NCI-H526 treated with DMSO at 0.1 percent for 48 hours (cell line): ENCODE data around the gene CTNNA2.

Source experiments
- DNase-seq: peaks from one replicate; lab custom pipeline; 2025; lab: John Stamatoyannopoulos, UW

CTNNA2 gene

DNA sequence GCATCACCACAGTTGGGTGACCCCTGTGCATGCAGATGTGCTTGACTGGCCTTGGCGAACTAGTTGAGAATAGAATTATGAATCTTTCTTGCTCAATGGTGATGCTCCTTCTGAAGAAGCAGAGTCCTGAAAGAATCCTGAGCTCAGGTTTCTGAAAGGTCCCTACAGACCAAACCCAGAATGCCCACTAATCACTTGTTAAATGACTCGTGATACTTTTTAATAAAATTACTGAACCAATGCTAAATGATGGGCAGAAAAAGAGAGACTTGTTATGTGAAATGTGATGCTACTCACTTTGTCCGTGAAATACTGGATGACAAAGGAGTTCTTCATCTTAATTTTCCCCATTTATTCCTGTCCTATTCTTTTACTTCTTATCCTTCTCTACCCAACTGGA lies 1055.2 kb downstream of the CTNNA2 start:
- no peak for DNase-seq

DNA sequence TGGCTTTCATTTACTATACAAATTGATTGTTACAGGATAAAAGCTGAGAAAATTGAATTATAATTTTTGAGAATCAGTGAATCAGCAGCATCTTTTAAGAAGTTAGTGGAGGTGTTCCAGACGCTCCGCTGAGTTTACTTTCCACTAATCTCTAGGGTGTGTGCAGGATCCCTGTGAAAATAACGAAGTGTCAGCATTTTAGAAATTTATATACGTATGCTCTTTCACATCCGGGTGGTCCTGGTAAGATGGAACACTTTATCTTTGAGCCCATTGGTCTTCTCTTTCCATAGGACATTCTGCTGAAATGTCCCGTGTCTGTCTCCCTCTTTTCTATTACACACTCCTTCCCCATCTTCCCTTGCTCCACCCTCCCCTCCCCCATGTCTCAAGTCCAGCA lies 1060.3 kb downstream of the CTNNA2 start:
- no peak for DNase-seq

DNA sequence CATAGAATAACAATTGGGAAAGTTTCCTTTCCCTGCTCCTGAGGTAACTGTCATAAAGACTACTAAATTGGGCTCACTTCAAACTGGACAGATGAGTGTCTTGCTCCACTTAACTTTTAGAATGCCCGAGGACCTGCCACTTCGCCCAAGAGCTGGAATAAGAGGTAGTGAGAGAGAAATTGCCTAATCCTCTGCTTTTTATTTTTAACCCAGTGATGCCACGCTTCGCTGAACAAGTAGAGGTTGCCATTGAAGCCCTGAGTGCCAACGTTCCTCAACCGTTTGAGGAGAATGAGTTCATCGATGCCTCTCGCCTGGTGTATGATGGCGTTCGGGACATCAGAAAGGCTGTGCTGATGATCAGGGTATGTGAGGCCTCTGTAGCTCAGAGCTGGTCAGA lies 1061.1 kb downstream of the CTNNA2 start:
- DNase-seq: no peak

DNA sequence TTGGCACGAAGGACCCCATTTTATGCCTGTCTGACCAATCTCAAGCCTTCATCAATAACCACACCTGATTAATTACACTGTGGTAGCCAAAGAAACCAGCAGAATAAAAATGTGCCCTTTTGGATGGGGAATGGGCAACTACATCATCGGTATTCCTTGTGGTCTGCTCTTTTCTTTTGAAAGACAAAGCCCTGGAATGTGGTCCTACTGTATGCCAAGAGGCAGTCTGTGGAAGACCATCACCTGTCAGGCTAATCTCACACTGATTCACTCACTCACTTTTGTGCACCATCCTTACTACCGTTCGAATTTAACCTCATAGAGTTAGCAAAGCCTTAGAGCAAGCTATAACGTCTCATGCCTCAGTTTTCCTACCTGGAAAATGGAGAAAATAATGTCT lies 1066.9 kb downstream of the CTNNA2 start:
- no peak for DNase-seq

DNA sequence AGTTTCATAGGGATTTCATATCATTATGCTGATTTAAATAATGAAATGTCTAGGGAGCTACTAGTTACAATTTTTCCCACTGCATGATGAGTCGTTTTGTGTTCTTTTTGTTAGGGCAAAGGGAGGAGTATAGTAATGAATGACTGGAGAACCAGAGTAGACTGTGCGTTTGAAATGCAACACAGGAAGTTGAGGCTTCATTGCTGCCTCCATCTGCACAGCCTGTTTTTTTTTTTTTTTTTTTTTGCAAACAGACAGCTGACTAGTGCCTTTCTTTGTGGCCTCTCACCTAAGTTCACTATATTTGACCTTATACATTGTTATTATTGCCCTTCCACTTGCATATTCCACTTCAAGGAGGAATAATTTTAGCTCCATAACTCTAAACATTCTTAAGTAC lies 1078.4 kb downstream of the CTNNA2 start:
- DNase-seq: no peak

DNA sequence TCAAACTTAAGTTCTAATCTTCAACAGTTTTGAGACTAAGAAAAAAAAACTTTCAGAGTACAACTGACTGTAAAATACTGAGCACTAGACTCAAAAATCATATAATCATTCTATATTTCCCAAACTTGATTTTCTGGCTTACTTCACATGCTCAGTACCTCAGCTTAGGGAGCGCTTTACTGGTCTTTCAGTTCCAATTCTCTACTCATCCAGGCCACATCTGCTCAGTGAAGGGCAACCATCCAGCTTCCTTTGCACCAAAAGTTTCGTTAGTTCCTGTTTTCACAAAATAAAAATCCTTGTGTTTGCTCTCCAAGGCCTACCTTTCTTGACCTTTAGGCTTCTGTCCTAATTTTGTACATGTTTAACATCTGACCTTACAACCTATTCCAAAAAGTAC lies 1079.3 kb downstream of the CTNNA2 start:
- DNase-seq: no peak

DNA sequence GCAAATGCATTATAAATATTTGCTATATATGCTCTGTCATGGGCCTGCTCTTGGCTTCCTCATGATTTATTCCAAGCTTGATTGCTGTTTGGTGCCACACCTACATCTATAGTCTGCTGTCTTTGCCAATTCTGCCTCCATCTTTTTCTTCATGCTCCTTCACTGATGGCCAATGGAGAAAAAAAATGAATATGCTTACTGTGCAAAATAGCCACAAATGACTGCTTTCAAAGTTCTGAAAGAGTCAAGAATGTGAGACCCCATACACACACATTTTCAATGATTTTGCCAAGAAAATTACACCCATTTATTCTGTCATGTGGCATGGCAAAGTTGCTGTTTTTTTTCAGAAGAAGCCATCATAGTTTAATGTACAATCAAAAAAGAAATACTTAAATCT lies 1097.3 kb downstream of the CTNNA2 start:
- DNase-seq: no peak

DNA sequence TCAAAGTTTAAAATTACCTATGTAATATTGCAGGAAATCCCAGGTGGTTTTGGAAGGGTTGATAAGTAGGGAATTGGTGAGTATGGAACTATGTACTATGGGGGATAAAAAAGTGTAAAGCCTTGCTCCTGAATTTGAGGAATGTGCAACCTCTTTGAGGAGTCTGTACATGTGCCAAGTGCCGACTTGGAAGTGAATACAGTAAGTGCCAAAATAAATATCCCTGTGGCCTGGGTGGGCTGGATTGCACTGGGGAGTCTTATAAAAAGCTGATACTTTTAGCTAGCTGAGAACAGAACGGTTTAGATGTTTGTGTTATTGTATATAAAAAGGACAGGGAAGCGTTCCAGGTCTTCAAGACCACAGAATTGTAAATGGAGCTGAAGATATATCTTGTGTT lies 1108.8 kb downstream of the CTNNA2 start:
- no peak for DNase-seq

DNA sequence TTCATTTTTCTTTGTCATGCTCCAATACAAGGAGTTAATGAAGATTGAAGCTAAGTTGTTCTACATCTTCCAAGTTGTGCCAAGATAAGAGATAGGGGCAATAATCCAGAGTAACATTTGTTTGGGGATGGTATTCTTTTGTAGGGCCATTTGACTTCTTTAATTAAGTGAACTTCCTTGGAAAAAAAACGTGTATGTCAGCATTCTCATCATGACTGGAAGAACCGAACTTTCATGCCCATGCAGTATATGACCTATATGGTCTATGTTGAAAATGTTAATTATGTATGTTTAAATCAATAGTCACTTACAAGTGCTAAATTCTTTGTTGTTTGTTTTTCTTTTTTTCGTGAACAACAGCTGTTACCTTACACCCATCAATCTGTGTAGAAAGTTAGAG lies 1111.2 kb downstream of the CTNNA2 start:
- no peak for DNase-seq

DNA sequence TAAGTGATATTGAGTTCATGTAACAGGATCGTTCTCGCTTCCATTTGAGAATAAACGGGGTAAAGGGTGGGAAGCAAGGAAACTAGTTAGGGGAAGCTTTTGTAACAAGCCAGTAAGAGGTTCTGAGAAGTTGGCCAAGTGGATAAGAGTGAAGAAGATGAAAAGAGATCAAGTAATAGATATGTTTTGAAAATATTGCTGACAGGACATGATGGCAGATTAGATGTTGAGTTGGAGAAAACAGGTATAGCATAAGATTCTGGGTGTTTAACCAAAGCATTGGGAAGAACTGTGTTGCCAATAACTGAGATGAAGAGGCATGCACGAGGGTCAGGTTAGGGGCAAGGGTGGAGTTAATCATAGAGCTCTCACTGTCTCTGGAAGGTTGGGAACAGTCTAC lies 1121.7 kb downstream of the CTNNA2 start:
- no peak for DNase-seq

DNA sequence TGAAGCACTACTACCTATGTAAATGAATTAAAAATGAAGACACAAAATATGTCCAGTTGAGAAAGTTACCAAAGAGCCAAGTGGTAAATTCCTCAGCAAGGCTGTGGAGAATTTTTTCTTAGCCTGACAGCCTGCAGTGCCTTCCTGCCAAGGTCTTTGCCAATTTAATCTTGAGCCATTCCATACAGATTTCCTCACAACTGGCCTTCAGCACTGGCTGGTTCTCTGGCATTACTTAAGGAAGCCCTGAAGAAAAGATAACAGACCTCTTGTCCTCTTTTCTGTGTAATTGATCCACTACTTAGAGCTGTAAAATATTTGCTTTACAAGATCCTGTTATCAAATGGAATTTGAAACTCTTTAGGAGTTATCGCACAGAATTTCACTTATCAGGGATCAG lies 1125.9 kb downstream of the CTNNA2 start:
- no peak for DNase-seq

DNA sequence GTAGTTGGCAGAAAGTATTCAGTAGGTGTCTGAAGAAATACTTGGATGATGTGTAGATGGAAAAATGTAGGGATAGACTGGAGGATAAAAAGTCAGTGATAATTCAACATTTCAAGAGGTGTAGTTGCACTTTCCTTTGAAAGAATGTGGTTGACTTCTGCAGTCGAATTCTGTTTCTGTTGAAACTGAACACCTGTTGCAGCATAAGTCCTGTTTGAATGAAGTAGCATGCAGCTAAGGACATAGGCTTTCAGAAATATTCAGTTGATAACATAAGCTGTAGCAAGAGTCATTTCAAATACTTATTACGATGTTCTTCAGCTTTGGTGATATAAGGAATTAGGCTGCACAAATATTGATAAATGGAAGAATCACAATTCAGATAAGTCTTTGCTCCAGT lies 1129.6 kb downstream of the CTNNA2 start:
- no peak for DNase-seq

DNA sequence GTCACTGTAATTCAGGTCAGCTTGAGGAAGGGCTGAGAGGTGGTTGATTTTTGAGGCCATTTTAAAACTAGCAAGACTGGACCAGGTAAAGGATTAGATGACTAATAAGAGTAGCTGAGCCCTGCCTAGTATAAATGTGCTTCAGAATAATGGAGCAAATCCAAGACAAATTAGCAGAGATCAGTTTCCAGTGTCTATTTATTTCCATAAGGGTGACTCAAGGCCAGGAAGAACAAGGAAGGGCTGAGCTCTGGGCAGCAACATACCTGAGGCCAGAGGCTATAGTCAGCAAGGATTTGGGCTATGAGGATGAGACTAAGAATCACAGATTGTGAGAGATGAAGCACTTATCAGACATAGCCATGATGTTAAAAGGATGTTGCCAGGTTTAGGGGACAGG lies 1130.7 kb downstream of the CTNNA2 start:
- DNase-seq: no peak

DNA sequence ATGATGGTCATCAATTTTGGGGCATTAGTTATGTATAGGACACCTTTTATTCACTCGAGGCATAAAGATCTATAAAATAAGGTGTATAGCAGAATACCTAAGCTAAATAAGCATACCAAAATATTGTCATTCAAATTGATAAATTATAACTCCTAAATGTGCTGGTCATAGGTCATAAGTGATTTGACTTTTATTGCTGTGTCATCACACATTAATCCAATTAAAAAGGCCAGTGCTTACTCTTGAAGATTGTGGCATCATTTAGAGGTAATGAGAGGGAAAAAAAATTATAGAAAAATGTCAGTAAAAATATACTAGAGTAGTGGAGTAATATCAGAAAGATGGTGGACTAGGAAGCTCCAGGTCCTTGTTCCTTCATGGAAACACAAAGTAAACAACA lies 1138.6 kb downstream of the CTNNA2 start:
- DNase-seq: no peak

DNA sequence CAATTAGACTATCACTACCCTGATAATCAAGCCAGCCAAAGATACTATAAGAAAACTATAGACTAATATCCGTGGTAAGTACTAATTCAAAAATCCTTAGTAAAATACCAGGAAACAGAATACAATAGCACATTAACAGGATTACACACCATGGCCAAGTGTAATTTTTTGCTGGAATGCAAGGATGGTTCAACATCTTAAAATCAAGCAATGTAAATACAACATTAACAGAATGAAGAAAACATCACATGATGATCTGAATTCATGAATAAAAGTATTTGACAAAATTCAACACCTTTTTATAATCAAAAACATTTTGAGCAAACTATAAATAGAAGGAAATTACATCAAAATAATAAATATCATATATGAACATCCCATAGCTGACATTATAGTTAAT lies 1142.4 kb downstream of the CTNNA2 start:
- DNase-seq: no peak

DNA sequence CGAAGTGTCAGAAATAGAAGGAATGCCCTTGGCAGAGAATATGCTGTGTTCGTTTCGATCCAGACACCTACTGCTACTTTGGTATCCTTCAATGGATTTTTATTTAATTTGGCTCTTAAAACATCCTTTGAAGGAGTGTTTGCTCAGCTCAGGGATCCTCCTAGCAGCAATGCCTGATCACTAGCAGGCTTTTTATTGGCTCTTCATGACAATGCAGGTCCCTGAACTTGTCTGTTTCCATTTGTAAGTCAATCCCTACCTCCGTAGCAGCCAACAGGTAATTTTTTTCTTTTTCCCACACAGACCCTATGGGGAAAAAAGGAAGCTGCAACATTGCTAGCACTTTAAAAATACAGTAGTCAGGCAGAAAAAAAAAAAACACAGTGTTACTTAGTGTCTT lies 1157.9 kb downstream of the CTNNA2 start:
- no peak for DNase-seq

DNA sequence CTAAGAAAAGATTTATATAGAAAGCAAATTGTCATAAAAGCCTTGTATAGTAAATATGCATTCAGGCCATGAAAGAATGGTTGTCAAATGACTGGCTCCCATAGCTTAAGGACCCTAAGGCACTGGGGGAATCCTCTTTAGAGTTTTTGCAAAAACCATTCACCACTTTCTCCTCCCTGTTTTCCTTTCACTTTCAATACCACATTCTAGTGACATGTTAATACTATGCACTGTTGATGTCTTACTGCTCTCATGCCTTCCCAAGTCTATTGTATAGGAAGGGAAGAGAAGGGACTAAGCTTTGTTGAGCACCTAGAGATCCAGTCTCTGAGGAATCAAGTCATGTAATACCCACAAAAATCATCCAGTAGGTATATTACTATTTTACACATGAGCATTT lies 1174.7 kb downstream of the CTNNA2 start:
- no peak for DNase-seq

DNA sequence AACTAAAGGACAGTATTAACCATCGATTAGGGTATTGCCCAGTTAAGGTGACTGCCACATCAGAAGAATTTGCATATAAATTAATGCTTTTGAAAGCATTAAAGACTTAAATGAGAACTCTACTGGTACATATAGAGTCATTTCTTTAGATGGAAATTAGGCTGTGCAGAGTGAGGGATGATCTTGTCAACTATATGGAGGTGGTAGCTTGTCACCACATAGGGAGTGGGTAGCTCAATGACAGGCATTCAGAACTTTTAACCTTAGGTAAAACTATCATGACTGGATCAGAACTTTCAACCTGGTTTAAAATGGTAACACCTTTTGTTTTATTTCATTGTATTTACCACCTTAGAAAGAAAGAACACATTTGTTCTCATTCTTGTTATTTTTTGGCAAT lies 1176.3 kb downstream of the CTNNA2 start:
- no peak for DNase-seq
